H9 (cell line): Measurements from ENCODE around the gene HOXC11. TPM values are rescaled to one million over a fixed set of nuclear protein-coding genes. Genes with fewer than 3 reads are reported as not detected.

ENCODE experiments used
- DNase-seq: peaks from one replicate; pipeline ENCODE4 v3.0.0-alpha.2; 2017
- H2AFZ ChIP-seq: one replicate; pipeline ENCODE4 v1.6.1; 2013; ENCODE audit warnings: mild to moderate bottlenecking, low read length, control low read depth, moderate library complexity
- H2AK5ac ChIP-seq: 2 replicates; pipeline ENCODE4 v1.6.1; 2013; ENCODE audit warnings: low read length, control low read depth, mixed read lengths; ENCODE audit not compliant: insufficient read length
- H2BK120ac ChIP-seq: one replicate; pipeline ENCODE4 v1.6.1; 2013; ENCODE audit warnings: low read depth, mild to moderate bottlenecking, low read length, control low read depth, inconsistent platforms; ENCODE audit not compliant: poor library complexity, severe bottlenecking
- H2BK12ac ChIP-seq: 2 replicates; pipeline ENCODE4 v1.6.1; 2013; ENCODE audit warnings: low read length, control low read depth, mixed read lengths, low read depth; ENCODE audit not compliant: insufficient read length
- H2BK15ac ChIP-seq: 2 replicates; pipeline ENCODE4 v1.6.1; 2013; ENCODE audit warnings: low read depth, low read length, control low read depth
- H2BK20ac ChIP-seq: one replicate; pipeline ENCODE4 v1.6.1; 2013; ENCODE audit warnings: low read depth, mild to moderate bottlenecking, low read length, control low read depth, inconsistent platforms; ENCODE audit not compliant: poor library complexity, severe bottlenecking
- H2BK5ac ChIP-seq: 2 replicates; pipeline ENCODE4 v1.6.1; 2013; ENCODE audit warnings: low read length, control low read depth, mixed read lengths; ENCODE audit not compliant: insufficient read length
- H3K14ac ChIP-seq: 2 replicates; pipeline ENCODE4 v1.6.1; 2013; ENCODE audit warnings: low read length, control low read depth; ENCODE audit not compliant: insufficient read depth
- H3K18ac ChIP-seq: 2 replicates; pipeline ENCODE4 v1.6.1; 2013; ENCODE audit warnings: low read depth, mild to moderate bottlenecking, mixed read lengths, low read length, control low read depth; ENCODE audit not compliant: insufficient read length
- H3K23ac ChIP-seq: 2 replicates; pipeline ENCODE4 v1.6.1; 2013; ENCODE audit warnings: low read length, control low read depth, mixed read lengths, low read depth; ENCODE audit not compliant: insufficient read length
- H3K23me2 ChIP-seq: 2 replicates; pipeline ENCODE4 v1.6.1; 2013; ENCODE audit warnings: low read depth, mild to moderate bottlenecking, mixed read lengths, low read length, control low read depth; ENCODE audit not compliant: insufficient read length, poor library complexity, severe bottlenecking
- H3K27ac ChIP-seq: 2 replicates; pipeline ENCODE4 v1.5.1; 2013; ENCODE audit warnings: low read length, control low read depth, mixed read lengths, low read depth; ENCODE audit not compliant: insufficient read length
- H3K27me3 ChIP-seq: 2 replicates; pipeline ENCODE4 v1.6.1; 2013; ENCODE audit warnings: low read length, control low read depth, inconsistent platforms; ENCODE audit not compliant: insufficient read depth
- H3K4ac ChIP-seq: 2 replicates; pipeline ENCODE4 v1.6.1; 2013; ENCODE audit warnings: low read depth, mild to moderate bottlenecking, control low read depth, inconsistent platforms, low read length, moderate library complexity
- H3K4me1 ChIP-seq: 2 replicates; pipeline ENCODE4 v1.6.1; 2013; ENCODE audit warnings: low read length, control low read depth, inconsistent platforms; ENCODE audit not compliant: insufficient read depth
- H3K4me2 ChIP-seq: 2 replicates; pipeline ENCODE4 v1.6.1; 2013; ENCODE audit warnings: low read length, control low read depth, mixed read lengths; ENCODE audit not compliant: insufficient read length, insufficient read depth
- H3K56ac ChIP-seq: 2 replicates; pipeline ENCODE4 v1.6.1; 2013; ENCODE audit warnings: low read depth, mild to moderate bottlenecking, mixed read lengths, low read length, control low read depth; ENCODE audit not compliant: insufficient read length
- H3K79me1 ChIP-seq: 2 replicates; pipeline ENCODE4 v1.6.1; 2013; ENCODE audit warnings: low read depth, mild to moderate bottlenecking, moderate library complexity, low read length, control low read depth, inconsistent platforms; ENCODE audit not compliant: insufficient read depth, poor library complexity, severe bottlenecking
- H3K79me2 ChIP-seq: 2 replicates; pipeline ENCODE4 v1.6.1; 2013; ENCODE audit warnings: low read length, control low read depth, inconsistent platforms; ENCODE audit not compliant: insufficient read depth
- H3K9ac ChIP-seq: 2 replicates; pipeline ENCODE4 v1.6.1; 2013; ENCODE audit warnings: low read length, control low read depth, mixed read lengths; ENCODE audit not compliant: insufficient read length; ENCODE audit errors: extremely low read depth
- H3K9me3 ChIP-seq: one replicate; pipeline ENCODE4 v1.6.1; 2013; ENCODE audit warnings: low read depth, low read length, inconsistent platforms; ENCODE audit not compliant: control insufficient read depth
- H3T11ph ChIP-seq: one replicate; pipeline ENCODE4 v1.6.1; 2013; ENCODE audit warnings: mild to moderate bottlenecking, low read length, control low read depth, inconsistent platforms
- H4K20me1 ChIP-seq: one replicate; pipeline ENCODE4 v1.6.1; 2013; ENCODE audit not compliant: control insufficient read depth, insufficient read length, insufficient read depth
- H4K5ac ChIP-seq: 2 replicates; pipeline ENCODE4 v1.6.1; 2013; ENCODE audit warnings: low read depth, mild to moderate bottlenecking, mixed read lengths, low read length, control low read depth; ENCODE audit not compliant: insufficient read length
- H4K8ac ChIP-seq: replicated peaks from 2 replicates; pipeline ENCODE4 v1.6.1; 2013; ENCODE audit warnings: low read length, control low read depth, mixed read lengths, low read depth; ENCODE audit not compliant: insufficient read length
- H4K91ac ChIP-seq: 2 replicates; pipeline ENCODE4 v1.6.1; 2013; ENCODE audit warnings: low read depth, mild to moderate bottlenecking, moderate library complexity, mixed read lengths, low read length, control low read depth; ENCODE audit not compliant: insufficient read length
- H3K27ac Mint-ChIP-seq, 3 experiments: 2 replicates in 2 of 3; 3 replicates in 1 of 3; pipeline ENCODE4 v1.8.0; 2020 to 2021; ENCODE audit warnings: mixed read lengths in 3 of 3, mild to moderate bottlenecking in 1 of 3, moderate library complexity in 1 of 3
- H3K27me3 Mint-ChIP-seq: 2 replicates; pipeline ENCODE4 v1.8.0; 2021; ENCODE audit warnings: low read depth, mild to moderate bottlenecking, moderate library complexity, mixed read lengths
- H3K36me3 Mint-ChIP-seq, 3 experiments: 2 replicates in 2 of 3; 3 replicates in 1 of 3; pipeline ENCODE4 v1.8.0; 2020 to 2021; ENCODE audit warnings: low read depth in 3 of 3, mixed read lengths in 3 of 3; ENCODE audit not compliant: insufficient read depth in 1 of 3
- H3K4me1 Mint-ChIP-seq, 2 experiments: 2 replicates each; pipeline ENCODE4 v1.8.0; 2020; ENCODE audit warnings: mixed read lengths in 2 of 2
- H3K4me3 Mint-ChIP-seq, 2 experiments: 2 replicates in 1 of 2; 3 replicates in 1 of 2; pipeline ENCODE4 v1.8.0; 2020 to 2021; ENCODE audit warnings: mild to moderate bottlenecking in 2 of 2, mixed read lengths in 2 of 2, moderate library complexity in 1 of 2
- H3K9me3 Mint-ChIP-seq, 2 experiments: 2 replicates in 1 of 2; 3 replicates in 1 of 2; pipeline ENCODE4 v1.8.0; 2020; ENCODE audit warnings: mild to moderate bottlenecking in 2 of 2, mixed read lengths in 2 of 2, moderate library complexity in 1 of 2
- CTCF ChIP-seq: fragments of 200-600 bp; sonication (generic); conservative IDR thresholded peaks from 3 replicates; pipeline ENCODE4 v1.8.0; 2021; ENCODE audit warnings: antibody characterized with exemption, mild to moderate bottlenecking
- whole genome bisulfite sequencing: extraction: QIAGEN DNeasy Blood & Tissue Kit; methylation state at CpG from one replicate; pipeline ENCODE4 v1.1.7; 2013; ENCODE audit warnings: missing lambda C conversion rate, low lambda C conversion rate, mixed read lengths; ENCODE audit not compliant: insufficient read length; ENCODE audit errors: extremely low coverage; 5-methylcytosine and 5-hydroxymethylcytosine counted together
- total RNA-seq: library from RNA; stranded (reverse); gene quantifications from 2 replicates; pipeline ENCODE4 v1.2.1, GENCODE V29; 2021

Gene HOXC11
- total RNA-seq, 1 experiment from 2014 or later, result not detected

GRCh38 chr12:53992377-53992889 is 19.5 kb downstream of the HOXC11 start:
- no peak overlapping the region for H4K91ac ChIP-seq
- H2BK15ac ChIP-seq, result no peak overlapping the region
- H3K23ac ChIP-seq, result no peak overlapping the region
- H3K56ac ChIP-seq, result no peak overlapping the region
- no peak overlapping the region for H2BK120ac ChIP-seq
- H4K20me1 ChIP-seq, result no peaks in the 10 kb centered on the region
- H2AK5ac ChIP-seq, result no peak overlapping the region
- H4K5ac ChIP-seq, result no peak overlapping the region
- TF ChIP-seq CTCF, result no peak
- H3T11ph ChIP-seq, result no peak overlapping the region
- no peaks in the 10 kb centered on the region for H3K23me2 ChIP-seq
- H3K4me1 ChIP-seq, result no peaks in the 10 kb centered on the region
- peaks cover 7 to 26% of the 10 kb centered on the region in 2 experiments for H3K4me1 Mint-ChIP-seq
- no peak overlapping the region for H2BK5ac ChIP-seq
- H3K36me3 Mint-ChIP-seq, result no peaks in the 10 kb centered on the region
- no peak overlapping the region for H3K4ac ChIP-seq
- no peaks in the 10 kb centered on the region for H3K79me1 ChIP-seq
- no peak for DNase-seq
- H3K18ac ChIP-seq, result no peak overlapping the region
- peaks cover 100% of the 10 kb centered on the region for H3K27me3 Mint-ChIP-seq
- H4K8ac ChIP-seq, result no peak overlapping the region
- H3K14ac ChIP-seq, result no peak overlapping the region
- peak overlapping the region in 1 of 2 experiments; percentile 42; a peak in 1 of 5 replicates for H3K4me3 Mint-ChIP-seq
- no peaks in the 10 kb centered on the region for H3K9me3 ChIP-seq
- no peak overlapping the region for H2BK12ac ChIP-seq
- H3K9ac ChIP-seq, result no peak overlapping the region
- no peak overlapping the region for H2BK20ac ChIP-seq
- H3K27ac Mint-ChIP-seq, result no peak overlapping the region
- no peak overlapping the region for H3K4me2 ChIP-seq
- no peaks in the 10 kb centered on the region; a peak in 1 of 5 replicates for H3K9me3 Mint-ChIP-seq
- H3K27me3 ChIP-seq, result peaks cover 99% of the 10 kb centered on the region
- H3K27ac ChIP-seq, result no peak overlapping the region
- H3K79me2 ChIP-seq, result no peaks in the 10 kb centered on the region
- no CpG with 5 or more reads among the region's 7 CpGs for WGBS
- H2AFZ ChIP-seq, result no peak overlapping the region
